CD4-positive, alpha-beta T cell treated with Interleukin-17A for 4 hours (primary cell): ENCODE results near the gene PRR16.
"Not testable (repeated sequence)": the region's sequence is repeated elsewhere in the genome, so short reads cannot be mapped to it uniquely, and the experiment has no call there.

Source experiments
- DNase-seq: peaks from one replicate; pipeline ENCODE4 v3.0.0-alpha.2; 2020; ENCODE audit warnings: mixed read lengths

Gene PRR16

DNA sequence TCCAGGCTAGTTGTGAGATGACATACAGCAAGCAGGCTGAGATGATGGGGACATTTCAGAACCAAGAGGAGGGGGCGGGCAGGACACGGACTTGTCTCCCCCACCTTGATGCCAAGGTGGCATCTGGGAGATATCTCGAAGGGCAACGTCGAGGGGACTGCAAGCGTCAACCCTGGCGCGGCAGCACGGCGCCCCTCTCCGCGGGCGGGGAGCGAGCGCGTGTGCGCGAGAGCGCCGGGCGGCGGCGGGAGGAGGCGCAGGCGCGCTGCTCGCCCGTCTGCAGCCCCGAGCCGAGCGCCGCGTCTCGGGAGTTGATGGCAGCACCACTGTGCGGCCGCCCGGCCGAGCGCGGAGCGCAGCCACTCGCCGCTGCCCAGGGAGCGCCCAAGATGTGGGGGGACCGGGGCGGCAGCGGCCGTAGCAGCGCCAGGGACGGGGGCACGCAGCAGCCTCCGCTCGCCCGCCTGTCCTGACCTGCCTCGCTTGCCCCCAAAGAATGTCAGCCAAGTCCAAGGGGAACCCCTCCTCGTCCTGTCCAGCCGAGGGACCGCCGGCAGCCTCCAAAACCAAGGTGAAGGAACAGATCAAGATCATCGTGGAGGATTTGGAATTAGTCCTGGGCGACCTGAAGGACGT, at the start of gene PRR16:
PRR16 (plus strand) TSS at position 310 of the 636 bp plus-strand sequence.
- no peak for DNase-seq

DNA sequence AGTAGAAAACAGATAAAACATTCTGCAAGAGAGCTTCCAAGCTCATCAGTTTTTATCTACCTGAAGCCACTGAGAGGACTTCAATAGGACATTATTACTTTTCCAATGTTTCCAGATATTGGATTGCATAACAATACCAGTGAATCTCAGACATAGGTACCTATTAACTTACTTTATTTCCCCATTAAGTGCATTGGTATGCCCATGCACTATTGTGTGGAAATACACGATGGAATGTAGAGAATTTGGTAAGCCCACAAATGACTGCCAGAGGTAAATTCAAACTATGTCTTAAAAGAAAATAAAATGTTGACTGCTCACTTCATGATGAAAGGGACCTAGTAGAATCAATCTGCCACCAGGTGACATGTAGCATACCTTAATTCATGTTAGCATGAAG, 48.1 kb upstream of the PRR16 start:
- no peak for DNase-seq

DNA sequence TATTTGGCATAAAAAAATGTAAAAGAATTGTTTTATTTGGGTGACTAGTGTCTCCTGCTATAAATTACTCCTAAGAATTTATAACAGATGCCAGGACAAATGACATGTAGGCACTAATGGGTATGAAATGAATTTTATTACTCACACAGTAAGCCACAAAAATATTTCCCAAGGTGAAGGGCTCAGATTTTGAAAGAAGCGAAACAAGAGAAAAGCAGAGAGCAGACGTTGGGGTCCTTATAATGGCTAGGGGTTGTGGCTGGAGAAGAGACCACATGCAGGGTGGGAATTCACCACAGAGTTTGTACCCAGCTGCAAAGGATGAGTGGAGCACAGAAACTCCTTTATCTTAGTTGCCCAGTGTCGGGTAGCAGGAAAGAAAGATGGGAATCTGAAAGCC, 45.0 kb upstream of the PRR16 start:
- no peak for DNase-seq

DNA sequence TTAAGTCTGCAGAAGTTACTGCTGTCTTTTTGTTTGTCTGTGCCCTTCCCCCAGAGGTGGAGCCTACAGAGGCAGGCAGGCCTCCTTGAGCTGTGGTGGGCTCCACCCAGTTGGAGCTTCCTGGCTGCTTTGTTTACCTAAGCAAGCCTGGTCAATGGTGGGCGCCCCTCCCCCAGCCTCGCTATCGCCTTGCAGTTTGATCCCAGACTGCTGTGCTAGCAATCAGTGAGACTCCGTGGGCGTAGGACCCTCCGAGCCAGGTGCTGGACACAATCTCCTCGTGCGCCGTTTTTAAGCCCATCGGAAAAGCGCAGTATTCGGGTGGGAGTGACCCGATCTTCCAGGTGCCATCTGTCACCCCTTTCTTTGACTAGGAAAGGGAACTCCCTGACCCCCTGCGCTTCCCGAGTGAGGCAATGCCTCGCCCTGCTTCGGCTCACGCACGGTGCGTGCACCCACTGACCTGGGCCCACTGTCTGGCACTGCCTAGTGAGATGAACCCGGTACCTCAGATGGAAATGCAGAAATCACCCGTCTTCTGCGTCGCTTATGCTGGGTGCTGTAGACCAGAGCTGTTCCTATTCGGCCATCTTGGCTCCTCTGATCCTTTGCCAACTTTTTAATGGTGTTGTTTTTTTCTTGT, 37.3 kb upstream of the PRR16 start:
- not testable (repeated sequence) for DNase-seq

DNA sequence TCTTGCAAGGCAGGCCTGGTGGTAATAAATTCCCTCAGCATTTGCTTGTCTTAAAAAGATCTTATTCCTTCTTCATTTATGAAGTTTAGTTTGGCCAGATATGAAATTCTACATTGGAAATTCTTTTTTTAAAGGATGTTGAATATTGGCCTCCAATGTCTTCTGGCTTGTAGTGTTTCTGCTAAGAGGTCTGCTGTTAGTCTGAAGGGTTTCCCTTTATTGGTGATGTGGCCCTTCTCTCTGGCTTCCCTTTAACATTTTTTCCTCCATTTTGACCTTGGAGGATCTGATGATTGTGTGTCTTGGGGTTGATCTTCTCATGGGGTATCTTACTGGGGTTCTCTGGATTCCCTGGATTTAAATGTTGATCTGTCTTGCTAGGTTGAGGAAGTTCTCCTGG, 33.5 kb upstream of the PRR16 start:
- no peak for DNase-seq

DNA sequence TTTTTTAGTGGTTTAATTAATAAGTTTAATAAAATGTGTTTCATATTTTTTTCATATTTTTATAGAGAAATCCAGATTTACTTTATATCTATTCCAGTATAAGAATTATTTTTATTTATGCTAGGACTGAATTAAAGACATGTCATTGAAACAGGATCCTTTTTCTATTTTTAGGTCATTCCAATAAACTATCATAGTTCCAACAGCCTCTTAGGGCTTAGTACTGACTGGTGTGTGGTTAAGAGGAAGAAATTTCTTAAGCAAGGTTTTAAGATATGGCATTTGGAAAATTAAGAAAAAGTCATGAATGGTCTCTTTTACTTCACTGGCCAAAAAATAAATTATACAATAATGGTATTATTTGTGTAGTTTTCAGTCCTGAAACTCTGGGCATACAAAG, 31.2 kb upstream of the PRR16 start:
- DNase-seq = no peak

DNA sequence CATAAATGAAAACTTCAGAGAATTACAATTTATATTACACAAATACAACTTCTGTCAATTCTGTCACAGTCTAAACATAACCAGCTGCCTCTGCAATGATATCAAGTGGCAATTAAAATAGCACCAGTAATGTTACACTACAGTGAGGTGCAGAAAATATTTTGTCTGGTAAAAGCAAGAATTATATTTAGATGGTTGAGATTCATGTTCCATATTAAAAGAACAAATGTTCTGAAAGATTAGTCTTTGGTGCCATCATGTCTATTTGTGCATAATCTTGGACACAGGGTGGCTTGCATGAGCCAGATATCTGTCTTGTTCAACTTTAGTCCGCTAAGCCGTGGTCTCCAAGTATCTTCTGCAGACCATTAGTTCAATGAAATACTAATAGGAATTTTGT, 29.0 kb upstream of the PRR16 start:
- no peak for DNase-seq

DNA sequence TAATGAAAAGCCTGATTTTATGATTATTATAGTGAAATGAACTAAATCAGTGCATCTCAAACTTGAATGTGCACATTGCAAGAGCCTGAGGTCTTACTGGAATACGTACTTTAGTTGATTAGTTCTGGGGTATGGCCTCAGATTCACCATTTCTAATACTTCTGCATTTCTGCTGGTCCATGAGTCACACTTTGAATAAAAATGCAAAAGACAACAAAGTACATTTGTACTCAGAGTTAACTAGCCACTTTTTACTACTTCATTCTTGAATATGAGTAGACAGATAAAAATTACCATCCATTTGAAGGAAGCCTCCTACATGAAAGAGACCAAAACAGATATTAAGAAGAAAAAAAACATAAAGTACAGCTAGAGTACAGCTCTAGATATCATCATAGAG, 27.1 kb upstream of the PRR16 start:
- no peak for DNase-seq

DNA sequence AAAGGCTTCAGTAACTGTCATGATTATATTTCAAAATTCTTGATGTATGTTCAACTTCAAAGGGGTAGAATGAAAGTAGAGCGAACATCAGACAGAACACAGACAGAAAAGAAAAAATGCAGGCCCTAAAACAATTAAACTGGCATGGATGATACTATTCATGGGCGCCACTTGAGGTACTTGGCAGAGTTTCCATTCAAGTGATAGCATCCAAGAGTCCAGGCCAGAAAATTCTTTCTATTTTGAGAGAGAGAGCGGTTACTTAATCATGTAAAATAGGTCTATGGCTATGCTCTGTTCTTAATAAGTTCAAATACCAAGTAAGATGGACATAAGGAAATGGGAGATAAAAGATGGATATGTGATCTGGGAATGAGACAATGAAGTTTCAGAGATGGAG, 21.4 kb upstream of the PRR16 start:
- no peak for DNase-seq

DNA sequence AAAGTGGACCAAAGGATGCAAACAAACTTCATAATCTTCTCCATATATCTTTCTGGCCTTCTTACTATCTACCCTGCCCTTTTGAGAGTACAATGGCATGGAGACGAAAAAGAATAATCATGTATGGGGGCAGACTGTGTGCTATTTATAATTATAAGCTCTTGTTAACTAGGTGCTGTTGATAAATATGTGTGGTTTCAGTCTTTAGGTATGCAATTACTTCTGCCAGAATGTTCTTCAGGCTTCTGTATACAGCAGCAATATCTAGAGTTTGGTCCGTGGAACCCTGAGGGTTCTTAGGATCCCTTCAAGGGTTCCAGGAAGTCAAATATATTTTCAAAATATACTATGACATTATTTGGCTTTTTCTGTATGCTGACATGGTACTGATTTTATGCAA, 20.5 kb upstream of the PRR16 start:
- no peak for DNase-seq

DNA sequence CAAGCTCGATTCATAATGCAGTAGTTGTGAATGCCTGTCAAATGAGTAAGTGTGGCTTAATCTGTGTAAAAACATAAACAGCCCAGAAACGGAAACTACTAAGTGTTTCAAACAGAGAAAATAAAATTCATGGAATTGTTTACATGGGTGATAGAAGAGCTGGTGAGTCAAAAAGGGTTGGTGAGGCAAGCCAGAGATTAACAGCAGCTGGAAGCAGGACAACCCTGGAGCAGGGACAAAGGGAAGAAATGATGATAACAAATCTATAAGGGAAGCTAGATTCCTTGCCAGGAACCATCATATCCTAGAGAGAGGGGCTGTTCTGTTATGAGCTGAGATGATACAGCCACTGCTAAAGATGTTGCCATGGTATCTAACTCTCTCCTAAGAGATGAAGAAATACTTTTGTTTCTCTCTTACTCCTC, 18.0 kb upstream of the PRR16 start:
- DNase-seq = no peak

DNA sequence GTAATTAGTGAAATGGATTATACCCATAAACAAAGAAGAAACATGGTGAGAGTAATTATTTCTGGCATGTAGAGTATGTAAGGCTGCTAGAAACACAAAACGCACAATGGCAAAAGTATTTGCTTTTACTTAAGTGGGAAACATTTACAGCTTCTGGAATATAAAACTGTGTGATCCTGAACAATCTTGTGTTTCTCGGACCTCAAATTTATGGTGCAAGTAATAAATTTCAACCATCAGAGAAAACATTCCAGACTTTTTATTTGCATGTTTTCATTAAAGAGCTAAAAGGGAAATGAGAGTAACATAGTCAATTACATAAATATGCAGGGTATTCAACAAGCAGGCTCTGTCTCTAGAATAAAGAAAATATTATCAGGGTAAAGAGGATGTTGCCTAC, 17.2 kb upstream of the PRR16 start:
- DNase-seq = no peak

DNA sequence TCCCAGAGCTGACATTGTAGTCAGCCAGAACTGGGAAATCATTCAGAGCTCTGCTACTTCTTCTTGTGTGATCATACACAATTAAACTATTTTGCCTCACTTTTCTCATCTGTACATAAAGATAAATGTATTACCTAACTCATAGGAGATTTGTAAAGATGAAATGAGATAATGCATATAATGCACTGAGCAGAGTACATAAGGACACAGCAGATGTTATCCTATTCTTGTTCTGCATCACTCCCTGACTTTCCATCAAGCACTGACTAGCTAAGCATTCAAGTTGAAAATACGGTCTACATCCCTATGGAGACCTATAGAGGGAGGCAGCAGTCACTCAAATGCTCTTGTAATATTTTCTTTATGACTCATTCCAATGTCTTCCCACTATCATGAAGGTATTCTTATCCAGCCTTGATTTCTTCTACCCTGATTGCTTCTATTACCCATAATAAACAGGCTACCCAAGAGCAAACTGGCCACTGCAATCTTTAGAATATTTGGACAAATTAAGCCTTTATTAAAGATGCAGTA, 16.3 kb upstream of the PRR16 start:
- DNase-seq = no peak

DNA sequence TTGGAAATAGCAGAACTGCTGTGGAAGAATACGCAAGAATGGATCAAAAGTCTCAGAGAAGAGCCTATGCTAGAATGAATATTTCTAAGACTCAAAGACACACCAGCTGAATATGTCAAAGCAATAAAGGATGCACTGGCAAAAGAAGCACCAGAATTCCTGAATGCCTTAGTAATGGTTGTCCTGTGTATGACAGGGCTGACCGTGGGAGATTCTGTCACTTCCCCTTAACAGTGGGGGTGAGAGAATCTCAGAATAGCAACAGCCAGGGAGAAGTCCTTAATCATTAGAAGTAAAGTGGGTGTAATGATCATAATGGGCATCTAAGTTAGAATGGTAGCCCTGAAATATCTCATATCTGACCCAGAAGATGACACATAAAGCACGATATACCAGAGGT, 14.6 kb upstream of the PRR16 start:
- no peak for DNase-seq

DNA sequence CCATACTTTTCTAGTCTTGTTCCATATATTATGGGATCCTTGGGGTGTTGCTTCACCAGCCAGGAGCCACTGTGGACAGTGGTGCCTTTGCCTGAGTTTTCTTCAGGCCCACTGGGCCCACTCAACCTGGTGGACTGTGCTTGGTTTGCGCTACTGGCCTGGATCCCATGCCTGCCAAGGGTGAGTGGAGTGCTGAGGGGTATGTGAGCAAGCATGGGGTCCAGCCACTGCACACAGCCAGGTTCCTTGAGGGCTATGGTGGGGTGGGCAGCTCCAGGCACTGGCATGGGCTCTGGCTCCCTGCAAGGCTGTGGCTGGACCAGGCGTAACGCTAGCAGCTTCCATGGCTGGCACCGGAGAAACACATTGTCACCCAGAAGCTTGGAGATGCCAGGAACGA, 13.2 kb upstream of the PRR16 start:
- DNase-seq = no peak

DNA sequence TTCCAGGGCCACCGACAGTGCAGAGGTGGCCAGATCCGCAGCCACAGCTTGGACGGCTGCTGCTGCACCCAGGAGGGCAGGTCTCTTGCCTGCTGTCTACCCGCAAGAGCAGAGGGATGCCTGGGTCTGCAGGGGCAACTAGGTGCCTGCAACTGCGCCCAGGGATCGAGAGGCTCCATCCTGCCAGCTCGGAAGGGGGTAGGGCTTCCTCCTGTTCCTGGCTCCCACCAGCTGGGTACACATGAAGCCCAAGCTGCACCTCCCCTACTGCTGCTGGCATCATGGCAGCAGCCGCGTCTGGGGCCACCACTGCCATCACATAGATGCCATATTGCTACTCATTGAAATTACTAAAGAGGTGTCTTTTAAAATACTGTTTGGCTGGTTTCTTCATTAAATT, 12.7 kb upstream of the PRR16 start:
- DNase-seq = no peak

DNA sequence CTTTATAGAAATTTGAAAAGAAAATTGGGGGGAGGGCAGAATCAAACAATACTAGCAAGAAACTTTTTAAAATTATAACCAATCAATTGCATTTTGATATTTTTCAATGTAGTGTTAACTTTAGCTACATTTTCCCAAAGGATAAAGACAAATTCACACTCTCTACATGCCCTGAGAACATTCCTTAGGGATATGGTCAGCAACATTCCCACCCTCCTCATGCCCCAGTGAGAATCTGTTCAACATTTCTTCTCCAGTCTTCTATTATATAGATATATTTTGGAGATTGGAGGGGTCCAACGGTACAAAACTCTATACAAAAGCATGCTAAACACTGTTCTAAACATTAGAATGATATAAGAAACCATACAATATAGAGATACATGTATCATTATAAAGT, 11.6 kb upstream of the PRR16 start:
- no peak for DNase-seq

DNA sequence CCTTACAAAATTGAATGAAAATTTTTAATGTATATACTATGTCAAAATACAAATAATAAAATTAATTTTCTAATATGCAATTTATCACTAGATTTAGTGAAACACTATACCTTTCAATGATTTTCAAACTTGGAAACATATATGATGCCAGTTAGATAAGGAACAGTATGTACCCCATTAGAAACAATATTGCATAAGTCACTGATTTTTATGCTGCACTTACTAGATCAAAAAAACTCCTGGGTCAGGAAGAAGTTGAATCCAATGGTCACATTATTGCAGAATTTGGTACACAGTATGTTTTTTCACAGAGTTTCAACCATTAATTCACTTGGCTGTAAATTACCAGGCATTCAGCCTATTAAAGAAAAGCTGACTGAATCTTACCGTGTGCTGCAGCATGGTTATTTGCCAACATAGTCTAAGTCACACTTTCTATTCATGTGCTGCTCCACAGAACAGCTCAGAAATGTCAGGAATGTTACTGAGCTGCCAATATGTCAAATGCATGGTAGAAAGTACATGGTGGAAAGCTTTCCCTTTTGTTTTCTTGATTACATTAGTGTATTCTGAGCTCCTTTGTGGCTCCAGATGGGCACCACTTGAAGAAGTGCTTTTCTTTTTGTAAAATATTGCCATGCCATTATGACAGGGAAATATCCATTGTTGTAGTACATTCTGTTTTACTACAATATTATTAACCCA, 9.9 kb upstream of the PRR16 start:
- DNase-seq = no peak

DNA sequence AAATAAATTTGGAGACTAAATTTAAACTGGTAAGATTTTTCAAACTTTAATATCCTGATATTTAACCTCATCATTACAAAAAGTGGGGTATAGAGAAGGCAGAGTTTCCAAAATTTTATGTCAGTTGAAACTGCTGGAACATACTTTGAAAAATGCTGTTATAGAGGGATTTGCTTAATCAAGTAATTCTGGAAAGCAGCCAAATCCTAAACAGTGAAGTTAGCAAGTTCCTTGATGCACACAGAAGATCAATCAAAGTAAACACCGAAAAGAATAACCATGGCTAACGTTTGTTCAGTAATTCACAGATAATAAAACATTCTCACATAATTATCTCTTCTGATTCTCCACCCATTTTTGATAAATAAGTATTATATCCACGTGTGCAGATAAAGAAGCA, 8.1 kb upstream of the PRR16 start:
- no peak for DNase-seq

DNA sequence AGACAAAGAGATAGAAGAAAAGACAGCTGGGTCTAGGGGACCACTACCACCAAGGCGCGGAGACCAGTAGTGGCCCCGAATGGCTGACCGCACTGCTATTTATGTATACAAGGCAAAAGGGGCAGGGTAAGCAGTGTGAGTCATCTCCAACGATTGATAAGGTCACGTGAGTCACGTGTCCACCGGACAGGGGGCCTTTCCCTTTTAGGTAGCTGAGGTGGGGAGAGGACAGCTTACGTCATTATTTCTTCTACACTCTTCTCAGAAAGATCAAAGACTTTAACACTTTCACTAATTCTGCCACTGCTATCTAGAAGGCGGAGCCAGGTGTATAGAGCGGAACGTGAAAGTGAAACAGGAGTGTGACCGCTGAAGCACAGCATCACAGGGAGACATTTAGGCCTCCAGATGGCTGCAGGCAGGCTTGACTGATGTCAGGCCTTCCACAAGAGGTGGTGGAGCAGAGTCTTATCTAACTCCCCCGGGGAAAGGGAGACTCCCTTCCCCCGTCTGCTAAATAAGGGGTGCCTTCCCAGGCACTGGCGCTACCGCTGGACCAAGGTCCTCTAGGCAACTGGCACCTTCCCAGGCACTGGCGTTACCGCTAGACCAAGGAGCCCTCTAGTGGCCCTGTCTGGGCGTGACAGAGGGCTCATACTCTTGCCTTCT, 6.1 kb upstream of the PRR16 start:
- no peak for DNase-seq

DNA sequence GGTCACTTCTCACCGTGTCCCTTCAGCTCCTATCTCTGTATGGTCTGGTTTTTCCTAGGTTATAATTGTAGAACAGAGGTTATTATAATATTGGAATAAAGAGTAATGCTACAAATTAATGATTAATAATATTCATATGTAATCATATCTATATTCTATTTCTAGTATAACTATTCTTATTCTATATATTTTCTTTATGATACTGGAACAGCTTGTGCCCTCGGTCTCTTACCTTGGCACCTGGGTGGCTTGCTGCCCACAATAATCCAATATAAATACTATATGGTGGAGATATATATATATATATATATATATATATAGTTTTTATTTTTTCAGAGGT, 5.6 kb upstream of the PRR16 start:
- not testable (repeated sequence) for DNase-seq

DNA sequence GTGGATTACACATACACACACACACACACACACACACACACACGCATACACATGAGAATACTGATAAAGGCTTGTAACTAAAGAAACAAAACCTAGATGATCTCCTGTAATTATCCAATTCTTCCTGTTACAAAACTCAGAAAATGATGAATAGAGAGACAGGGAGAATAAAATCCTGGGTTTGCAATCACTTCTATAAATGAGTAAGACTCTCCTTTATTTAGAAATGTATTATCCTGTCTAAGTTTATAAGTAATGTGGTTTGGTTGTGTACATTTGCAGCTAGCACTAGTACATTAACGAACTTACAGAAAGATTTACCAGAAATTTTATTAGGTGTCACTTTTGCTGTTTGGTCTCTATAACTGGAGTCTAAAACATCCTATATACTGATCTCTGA, 2.8 kb upstream of the PRR16 start:
- DNase-seq = no peak

DNA sequence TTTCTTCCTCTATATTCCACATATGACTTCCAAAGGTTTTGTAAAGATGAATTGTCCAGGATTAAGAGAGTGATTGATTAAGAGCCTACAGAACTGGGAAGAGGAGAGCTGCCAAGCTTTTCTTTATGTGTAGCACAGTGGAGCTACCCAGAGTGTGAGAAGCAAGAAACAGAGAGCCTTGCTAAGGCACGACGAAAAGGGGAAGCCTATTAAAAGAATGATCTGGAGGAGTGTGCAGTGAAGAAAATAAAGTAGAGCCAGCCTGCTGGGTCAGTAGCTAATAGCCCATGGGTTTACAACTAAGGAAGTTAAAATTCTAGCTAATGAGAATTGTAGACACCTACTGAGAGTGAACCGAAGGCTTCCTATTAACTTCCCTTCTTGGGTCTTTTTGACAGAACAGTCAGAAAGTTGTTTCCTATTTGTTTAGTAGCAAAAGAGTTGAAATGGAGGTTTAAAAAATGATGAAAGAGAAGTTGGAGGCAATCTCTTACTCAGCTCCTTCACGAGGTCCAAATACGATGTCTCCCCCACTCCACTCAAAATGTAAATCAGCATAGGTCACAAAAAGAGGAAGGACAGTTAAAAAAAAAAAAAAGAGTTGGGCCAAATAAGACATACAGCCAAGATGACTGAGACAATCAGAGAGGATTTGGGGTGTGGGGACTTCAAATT, 957 bp upstream of the PRR16 start:
- DNase-seq = no peak
